ENCODE results near the gene TRIM9.

DNA sequence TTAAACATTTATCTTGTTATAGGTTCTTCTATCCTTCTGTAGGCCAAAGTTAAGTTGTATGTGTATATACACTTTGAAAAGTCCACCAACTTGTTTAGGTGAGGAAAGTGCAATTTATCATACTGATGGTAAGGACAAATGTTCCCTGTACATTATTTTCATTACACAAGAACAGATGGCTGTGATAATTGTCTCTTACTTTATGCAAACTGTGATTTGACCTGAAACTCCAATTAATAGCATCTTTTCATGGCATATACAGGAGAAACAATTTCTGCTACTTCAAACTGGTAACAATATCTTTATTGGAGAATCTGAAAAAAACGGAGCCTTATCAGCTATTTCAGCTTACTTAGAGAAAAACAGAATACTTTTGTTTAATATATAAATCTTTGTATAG lies 5.6 kb downstream of the TRIM9 start:
- TF ChIP-seq NUFIP1 (IDR thresholded peaks at IDR 0.05; ENCODE audit: partially characterized antibody), result no peak
- TF ChIP-seq ZNF274 (IDR thresholded peaks at IDR 0.05; ENCODE audit: borderline replicate concordance, low read depth, low read length), result no peak
- no peak for TF ChIP-seq BRD4 (IDR thresholded peaks at IDR 0.05)
- no peak for TF ChIP-seq ZBTB7A (IDR thresholded peaks at IDR 0.05; ENCODE audit: borderline replicate concordance, control insufficient read depth, low read depth, low read length)
- no peak for TF ChIP-seq MYNN (IDR thresholded peaks at IDR 0.05)
- TF ChIP-seq MYNN (CRISPR knock-in tag; IDR thresholded peaks at IDR 0.05), result no peak
- no peak for TF ChIP-seq ZFP36 (IDR thresholded peaks at IDR 0.05; ENCODE audit: low read depth, low read length, partially characterized antibody)
- no peak for TF ChIP-seq POU5F1 (IDR thresholded peaks at IDR 0.05; ENCODE audit: borderline replicate concordance, low read depth, low read length, partially characterized antibody)

All from K562 (cell line).